AG04449 (cell line): ENCODE measurements around the gene GALNT16.
"Not testable (repeated sequence)": the region's sequence is repeated elsewhere in the genome, so short reads cannot be mapped to it uniquely, and the experiment has no call there.

Source experiments
- CTCF ChIA-PET: fragments of 350-600 bp; formaldehyde crosslinking; extraction: SDS; loops from one replicate; lab custom pipeline; 2021; ENCODE audit warnings: antibody characterized with exemption; lab: Yijun Ruan, JAX
- POLR2A ChIA-PET: fragments of 400-600, 350-600 bp; formaldehyde crosslinking; extraction: SDS; loops from one replicate; lab custom pipeline; 2020; ENCODE audit warnings: antibody characterized with exemption, inconsistent platforms; lab: Yijun Ruan, JAX
- DNase-seq: peaks from one replicate; pipeline ENCODE4 v3.0.0-alpha.2; 2010; ENCODE audit warnings: low read depth, low spot score
- H3K4me3 ChIP-seq: 2 replicates; pipeline ENCODE4 v1.5.1; 2011; ENCODE audit warnings: low read depth, mild to moderate bottlenecking, control low read depth, low read length
- CTCF ChIP-seq: IDR thresholded peaks from one replicate; pipeline ENCODE4 v1.5.1; 2011; ENCODE audit warnings: mild to moderate bottlenecking, moderate library complexity, low read length, control low read depth, inconsistent platforms; ENCODE audit not compliant: insufficient read depth; ENCODE audit errors: missing control alignments

Gene GALNT16

GRCh38 chr14:69259527-69260189 lies at the start of gene GALNT16:
GALNT16 (plus strand) TSS chr14:69260158; CDS start chr14:69260291, 133 bp downstream.
- peak within 1 kb of the TSS; percentile 63 for H3K4me3 ChIP-seq
- POLR2A ChIA-PET: no interaction called here
- no peak for DNase-seq
- CTCF ChIA-PET: interaction anchor here (0.8 to 2.1 kb wide), 3 partner anchors 11 to 18 kb away, joined by 3 to 12 read pairs (median 5); no protein-coding TSS in a partner anchor
- peak; percentile 35 for TF ChIP-seq CTCF

- TF ChIP-seq CTCF: no peak
- no peak overlapping the region for H3K4me3 ChIP-seq
- CTCF ChIA-PET: interaction anchor here (1.5 kb wide), 1 partner anchor 351 kb away, joined by 3 read pairs; no protein-coding TSS in a partner anchor
- POLR2A ChIA-PET: no interaction called here
- DNase-seq: no peak
These were observed 45.6 kb upstream of the GALNT16 start for GRCh38 chr14:69214393-69214792.

GRCh38 chr14:69217663-69218062 lies 42.3 kb upstream of the GALNT16 start:
- CTCF ChIA-PET: interaction anchor here (1.6 kb wide), 1 partner anchor 28 kb away, joined by 4 read pairs; no protein-coding TSS in a partner anchor
- POLR2A ChIA-PET: not testable (repeated sequence)

GRCh38 chr14:69224946-69225345 lies 35.0 kb upstream of the GALNT16 start:
- no peak for TF ChIP-seq CTCF
- CTCF ChIA-PET: interaction anchor here (2.1 kb wide), 1 partner anchor 18 kb away, joined by 12 read pairs; no protein-coding TSS in a partner anchor
- no peak overlapping the region for H3K4me3 ChIP-seq
- no peak for DNase-seq
- POLR2A ChIA-PET: no interaction called here

More at GRCh38 chr14:69217663-69218062, 42.3 kb upstream of the GALNT16 start:
- not testable (repeated sequence) for H3K4me3 ChIP-seq, DNase-seq

GRCh38 chr14:69226178-69226577 lies 33.8 kb upstream of the GALNT16 start:
- no peak overlapping the region for H3K4me3 ChIP-seq
- POLR2A ChIA-PET: no interaction called here
- DNase-seq: no peak
- CTCF ChIA-PET: interaction anchor here (1.0 to 1.3 kb wide), 4 partner anchors 9 to 137 kb away, joined by 3 to 6 read pairs (median 3); no protein-coding TSS in a partner anchor
- TF ChIP-seq CTCF: no peak

- no peak for DNase-seq
- ChIA-PET CTCF (interaction anchor here (1.0 to 1.4 kb wide), 6 partner anchors 8 to 137 kb away, joined by 3 to 6 read pairs (median 3); no protein-coding TSS in a partner anchor), POLR2A (no interaction called here)
- no peak overlapping the region for H3K4me3 ChIP-seq
- TF ChIP-seq CTCF: no peak
These were observed 33.2 kb upstream of the GALNT16 start for GRCh38 chr14:69226736-69227135.

GRCh38 chr14:69231486-69231885 lies 28.5 kb upstream of the GALNT16 start:
- ChIA-PET POLR2A (no interaction called here), CTCF (interaction anchor here (1.2 to 4.0 kb wide), 2 partner anchors 11 to 116 kb away, joined by 4 to 23 read pairs; no protein-coding TSS in a partner anchor)
- no peak for TF ChIP-seq CTCF
- H3K4me3 ChIP-seq: no peak overlapping the region
- DNase-seq: no peak
